GM23338 (cell line): ENCODE results near the gene EGFL7.

ENCODE experiments used
- CREB1 ChIP-seq: fragments of 250-450 bp; sonication (Bioruptor Pico); IDR thresholded peaks from 2 replicates; pipeline ENCODE4 v1.5.0; 2020; ENCODE audit warnings: low read depth, mild to moderate bottlenecking, moderate library complexity
- CTCF ChIP-seq, 2 experiments: fragments of 200-600 bp in 1 of 2; sonication (generic) in 1 of 2; conservative IDR thresholded peaks; 2 replicates each; pipeline versions ENCODE4 v1.5.1 to v1.6.1; 2016 to 2017; ENCODE audit warnings: antibody characterized with exemption in 2 of 2, low read depth in 2 of 2, mild to moderate bottlenecking in 2 of 2, moderate library complexity in 1 of 2
- EZH2 ChIP-seq: fragments of 200-600 bp; sonication (generic); IDR thresholded peaks from one replicate; pipeline ENCODE4 v1.8.0; 2017; ENCODE audit warnings: antibody characterized with exemption, mild to moderate bottlenecking, low read depth; ENCODE audit not compliant: unreplicated experiment
- EZH2phosphoT487 ChIP-seq: fragments of 200-600 bp; sonication (generic); IDR thresholded peaks from one replicate; pipeline ENCODE4 v1.8.1; 2018; ENCODE audit warnings: antibody characterized with exemption; ENCODE audit not compliant: unreplicated experiment
- JUNB ChIP-seq: IDR thresholded peaks from one replicate; pipeline ENCODE4 v1.6.1; 2016; ENCODE audit warnings: antibody characterized with exemption; ENCODE audit not compliant: unreplicated experiment
- NANOG ChIP-seq: IDR thresholded peaks from 2 replicates; pipeline ENCODE4 v1.6.1; 2016; ENCODE audit warnings: antibody characterized with exemption, borderline replicate concordance
- POLR2AphosphoS5 ChIP-seq: IDR thresholded peaks from 2 replicates; pipeline ENCODE4 v1.6.1; 2016; ENCODE audit warnings: antibody characterized with exemption, low read depth
- REST ChIP-seq: IDR thresholded peaks from one replicate; pipeline ENCODE4 v1.6.1; 2018; ENCODE audit warnings: antibody characterized with exemption; ENCODE audit not compliant: unreplicated experiment
- STAT1 ChIP-seq: IDR thresholded peaks from one replicate; pipeline ENCODE4 v1.6.1; 2016; ENCODE audit warnings: antibody characterized with exemption; ENCODE audit not compliant: unreplicated experiment
- ZNF114 ChIP-seq: fragments of 250-450 bp; sonication (Bioruptor Pico); IDR thresholded peaks from 2 replicates; pipeline ENCODE4 v1.5.0; 2020; ENCODE audit warnings: mild to moderate bottlenecking, moderate library complexity
- ZNF331 ChIP-seq: fragments of 250-450 bp; sonication (Bioruptor Pico); IDR thresholded peaks from 2 replicates; pipeline ENCODE4 v1.5.0; 2020; ENCODE audit warnings: low read depth, mild to moderate bottlenecking, moderate library complexity
- ZNF462 ChIP-seq: fragments of 250-450 bp; sonication (Bioruptor Pico); IDR thresholded peaks from 2 replicates; pipeline ENCODE4 v1.5.0; 2020; ENCODE audit warnings: mild to moderate bottlenecking, moderate library complexity

- no peak for TF ChIP-seq EZH2phosphoT487
- no peak for TF ChIP-seq POLR2AphosphoS5
- no peak for TF ChIP-seq CTCF (conservative IDR thresholded peaks at IDR 0.05; ENCODE audit: low read depth in 2 of 2)
- TF ChIP-seq REST: no peak
- TF ChIP-seq EZH2: no peak
- no peak for TF ChIP-seq ZNF331 (CRISPR knock-in tag)
- no peak for TF ChIP-seq JUNB
- no peak for TF ChIP-seq CREB1 (CRISPR knock-in tag)
- TF ChIP-seq NANOG: no peak
- no peak for TF ChIP-seq STAT1
- no peak for TF ChIP-seq ZNF114
- TF ChIP-seq ZNF462 (CRISPR knock-in tag): no peak
Measured at GRCh38 chr9:136707011-136707410, 44.3 kb downstream of the EGFL7 start.
